B cell (primary cell): ENCODE data around the gene PRSS50. TPM values are rescaled to one million over a fixed set of nuclear protein-coding genes. Genes with fewer than 3 reads are reported as not detected.

Experiments used
- ATAC-seq: fragments of 200-7000 bp; cut with Tn5 transposase; one replicate; pipeline ENCODE4 v1.10.0; 2021; ENCODE audit warnings: low read depth, mild to moderate bottlenecking, moderate number of reproducible peaks, moderate library complexity
- CTCF ChIA-PET: fragments of 350-600 bp; sonication (Branson Sonifier 250); formaldehyde crosslinking; loops from one replicate; lab custom pipeline; 2021; ENCODE audit warnings: antibody characterized with exemption, inconsistent platforms; lab: Charles Lee
- POLR2A ChIA-PET: fragments of 350-600 bp; sonication (Branson Sonifier 250); formaldehyde crosslinking; loops from one replicate; lab custom pipeline; 2021; ENCODE audit warnings: antibody characterized with exemption; lab: Charles Lee
- DNase-seq: peaks from one replicate; pipeline ENCODE4 v3.0.0; 2013
- H2AFZ ChIP-seq: 2 replicates; pipeline ENCODE4 v1.6.1; 2012; ENCODE audit warnings: mild to moderate bottlenecking, low read depth, low read length; ENCODE audit not compliant: insufficient read depth, poor library complexity, severe bottlenecking
- H3K27ac ChIP-seq, 2 donors: 1 replicate in 1 of 2; 2 replicates in 1 of 2; pipeline ENCODE4 v1.5.1; 2012 to 2013; ENCODE audit warnings: low read length in 2 of 2, mild to moderate bottlenecking in 2 of 2, moderate library complexity in 1 of 2
- H3K27me3 ChIP-seq, 4 experiments: fragments of 200-600 bp in 1 of 4; sonication (generic) in 1 of 4; replicated peaks in 1 of 4; 1 replicate in 2 of 4; 2 replicates in 2 of 4; pipeline versions ENCODE4 v1.6.1 to v1.7.0; 2013 to 2016; ENCODE audit warnings: low read length in 3 of 4, mild to moderate bottlenecking in 2 of 4, mixed read lengths in 1 of 4, moderate library complexity in 1 of 4; ENCODE audit not compliant: insufficient read depth in 4 of 4, control insufficient read depth in 3 of 4; ENCODE audit errors: control extremely low read depth in 1 of 4
- H3K36me3 ChIP-seq, 2 experiments: replicated peaks in 1 of 2; 1 replicate in 1 of 2; 2 replicates in 1 of 2; pipeline versions ENCODE4 v1.6.1 to v1.7.1; 2013; ENCODE audit warnings: low read length in 1 of 2; ENCODE audit not compliant: insufficient read depth in 2 of 2, control insufficient read depth in 1 of 2; ENCODE audit errors: control extremely low read depth in 1 of 2, extremely low read depth in 1 of 2
- H3K4me1 ChIP-seq, 2 donors: fragments of 200-600 bp in 1 of 2; sonication (generic) in 1 of 2; 1 replicate in 1 of 2; 2 replicates in 1 of 2; pipeline versions ENCODE4 v1.5.1 to v1.6.1; 2013 to 2017; ENCODE audit warnings: low read length in 2 of 2; ENCODE audit not compliant: control insufficient read depth in 2 of 2, insufficient read depth in 2 of 2
- H3K4me2 ChIP-seq: replicated peaks from 2 replicates; pipeline ENCODE3; 2012; ENCODE audit warnings: mild to moderate bottlenecking, low read depth, low read length; ENCODE audit not compliant: poor library complexity, severe bottlenecking
- H3K4me3 ChIP-seq, 5 experiments: fragments of 200-600 bp in 1 of 5; sonication (generic) in 1 of 5; 1 replicate in 3 of 5; 2 replicates in 2 of 5; pipeline versions ENCODE4 v1.5.1 to v1.7.0; 2011 to 2016; ENCODE audit warnings: low read length in 4 of 5, mild to moderate bottlenecking in 4 of 5, low read depth in 2 of 5, control low read depth in 1 of 5, moderate library complexity in 1 of 5; ENCODE audit not compliant: insufficient read depth in 1 of 5; ENCODE audit errors: control extremely low read depth in 1 of 5, extremely low read depth in 1 of 5
- H3K79me2 ChIP-seq: fragments of 200-600 bp; sonication (generic); one replicate; pipeline ENCODE4 v1.6.0; 2016; ENCODE audit warnings: low read length; ENCODE audit not compliant: control insufficient read depth, insufficient read depth
- H3K9ac ChIP-seq: fragments of 200-600 bp; sonication (generic); 2 replicates; pipeline ENCODE4 v1.6.1; 2017; ENCODE audit warnings: mild to moderate bottlenecking, low read length, moderate library complexity
- H3K9me3 ChIP-seq, 3 donors: one replicate each; pipeline versions ENCODE4 v1.6.1 to v1.7.1; 2013; ENCODE audit warnings: low read length in 2 of 3; ENCODE audit not compliant: control insufficient read depth in 2 of 3, insufficient read depth in 1 of 3; ENCODE audit errors: control extremely low read depth in 1 of 3
- H4K20me1 ChIP-seq: 2 replicates; pipeline ENCODE4 v1.6.0; 2012; ENCODE audit warnings: mild to moderate bottlenecking, low read length; ENCODE audit not compliant: insufficient read depth, control insufficient read depth, poor library complexity, severe bottlenecking
- H3K27ac Mint-ChIP-seq: one replicate; pipeline ENCODE4 v1.8.0; 2021; ENCODE audit warnings: mixed read lengths
- H3K27me3 Mint-ChIP-seq: one replicate; pipeline ENCODE4 v1.8.0; 2021; ENCODE audit warnings: mixed read lengths
- H3K4me1 Mint-ChIP-seq: one replicate; pipeline ENCODE4 v1.8.0; 2021; ENCODE audit warnings: mixed read lengths
- H3K4me3 Mint-ChIP-seq: one replicate; pipeline ENCODE4 v1.8.0; 2021; ENCODE audit warnings: mixed read lengths
- H3K9me3 Mint-ChIP-seq: one replicate; pipeline ENCODE4 v1.8.0; 2022; ENCODE audit warnings: mixed read lengths; ENCODE audit not compliant: insufficient read depth
- EZH2 ChIP-seq: IDR thresholded peaks from 2 replicates; pipeline ENCODE4 v1.6.1; 2012; ENCODE audit warnings: borderline replicate concordance, low read depth, mild to moderate bottlenecking, moderate library complexity, low read length; ENCODE audit not compliant: insufficient read depth, poor library complexity, severe bottlenecking
- WGBS: methylation state at CpG from one replicate; pipeline ENCODE4 v1.1.5; 2013; ENCODE audit warnings: missing lambda C conversion rate; ENCODE audit not compliant: insufficient coverage; 5-methylcytosine and 5-hydroxymethylcytosine counted together
- intact Hi-C: fragments of 100-400 bp; cut with micrococcal nuclease; formaldehyde crosslinking; loops from one replicate; pipeline ENCODE4 v1.10.0; 2022
- polyA plus RNA-seq: library from polyadenylated mRNA; depleted of rRNA; stranded (reverse); fragments of >200 nt; gene quantifications from 2 replicates; pipeline ENCODE4 v1.2.3, GENCODE V29; 2012
- total RNA-seq, 2 donors: library from RNA; stranded (reverse); fragments of 120-200 nt in 1 of 2; gene quantifications; 1 replicate in 1 of 2; 2 replicates in 1 of 2; pipeline versions ENCODE4 v1.2.3 to v1.2.4, GENCODE V29; 2013 to 2022
- TF ChIP-seq, protein P1 (sequence below): fragments of 200-600 bp; IDR thresholded peaks from one replicate; pipeline ENCODE4 v1.8.0; 2022; ENCODE audit warnings: antibody characterized with exemption, mild to moderate bottlenecking

Gene PRSS50
- total and polyA plus RNA-seq, 2 donors (not counting 1 experiment from before 2014, with no cell fraction given), result 0.09 to 0.10 TPM

DNA sequence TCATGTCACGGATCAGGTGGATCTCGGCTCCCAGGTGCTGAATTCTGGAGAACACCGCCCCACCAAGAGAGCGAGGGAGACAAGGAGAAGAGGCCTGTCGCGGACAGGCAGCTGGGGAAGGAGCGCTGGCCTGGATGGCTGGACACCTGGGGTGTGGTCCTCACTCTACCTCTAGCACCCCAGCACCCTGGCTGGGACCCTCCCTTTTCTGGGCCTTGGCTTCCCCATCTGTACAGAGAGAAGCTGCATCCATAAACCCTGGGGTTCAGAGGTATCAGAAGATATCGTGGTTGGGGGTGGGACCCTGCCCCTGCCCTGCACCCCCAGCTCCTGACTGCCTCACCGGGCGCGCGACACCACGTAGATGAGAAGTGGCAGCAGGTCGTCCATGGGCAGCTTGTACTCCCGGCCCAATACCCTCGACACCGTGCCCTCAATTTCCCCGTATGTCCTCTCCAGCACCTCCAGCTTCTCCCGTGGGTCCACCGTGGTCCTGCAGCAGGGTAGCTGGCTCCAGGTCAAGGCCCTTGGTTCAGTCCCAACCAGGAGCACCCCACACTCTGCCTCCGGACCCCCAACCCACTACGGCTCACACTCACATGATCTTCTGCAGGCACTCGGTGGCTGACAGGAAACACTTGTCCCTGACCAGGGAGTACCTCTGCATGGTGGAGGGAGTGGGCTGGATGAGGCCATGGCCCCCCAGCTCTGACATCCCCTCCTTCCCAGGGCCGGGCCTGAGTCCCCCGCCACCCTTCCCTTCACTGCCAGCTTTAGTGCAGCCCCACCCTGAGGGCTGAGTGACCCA lies 45.9 kb downstream of the PRSS50 start:
- no peak overlapping the region for H3K27ac ChIP-seq
- CTCF ChIA-PET, result no interaction called here
- no peak for DNase-seq

DNA sequence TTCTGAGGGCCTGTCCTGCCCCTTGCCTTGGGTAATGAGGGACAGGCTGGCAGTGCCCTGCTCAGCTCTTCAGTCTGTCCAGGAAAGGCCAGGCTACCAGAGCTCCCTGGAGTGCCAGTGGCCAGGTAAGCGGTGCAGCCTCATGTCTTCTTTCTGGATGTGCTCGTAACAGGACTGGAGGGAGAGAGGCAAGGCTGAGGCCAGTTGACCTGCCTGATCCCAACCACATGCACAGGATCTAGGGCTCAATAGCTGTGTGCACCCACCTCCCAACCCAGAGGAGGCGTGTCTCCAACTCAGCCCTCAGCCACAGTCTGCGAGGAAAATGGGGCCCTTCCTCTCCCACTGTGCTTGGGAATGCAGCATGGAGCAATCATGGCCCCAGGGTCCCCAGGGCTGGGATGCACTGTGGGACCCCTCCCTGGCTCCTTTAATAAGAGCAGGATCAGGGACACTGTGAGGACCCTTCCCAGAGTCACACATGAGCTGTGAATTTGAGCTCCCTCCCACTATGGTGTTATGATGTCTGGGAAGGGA lies 46.7 kb downstream of the PRSS50 start:
- H2AFZ ChIP-seq, result no peak overlapping the region
- H3K4me1 Mint-ChIP-seq, result no peaks in the 10 kb centered on the region
- no peak overlapping the region for H3K9ac ChIP-seq
- no peak overlapping the region for H3K27ac Mint-ChIP-seq
- H3K4me3 Mint-ChIP-seq, result no peak overlapping the region
- H3K36me3 ChIP-seq, result no peaks in the 10 kb centered on the region
- H4K20me1 ChIP-seq, result no peaks in the 10 kb centered on the region
- DNase-seq, result no peak
- H3K27me3 Mint-ChIP-seq, result peaks cover 8% of the 10 kb centered on the region
- no peaks in the 10 kb centered on the region for H3K9me3 Mint-ChIP-seq
- H3K4me1 ChIP-seq, result no peaks in the 10 kb centered on the region
- H3K9me3 ChIP-seq, result peaks cover 0 to 2% (median 0%) of the 10 kb centered on the region in 3 donors
- H3K4me3 ChIP-seq, result no peak overlapping the region
- H3K27ac ChIP-seq, result no peak overlapping the region
- WGBS, result 91% methylated on average over 4 of the region's 4 CpGs
- POLR2A ChIA-PET, result no interaction called here
- CTCF ChIA-PET, result no interaction called here
- intact Hi-C loops, result no loop called here
- no peak overlapping the region for H3K4me2 ChIP-seq
- H3K27me3 ChIP-seq, result peaks cover 0 to 3% (median 0%) of the 10 kb centered on the region in 4 experiments
- TF ChIP-seq, protein P1, sequence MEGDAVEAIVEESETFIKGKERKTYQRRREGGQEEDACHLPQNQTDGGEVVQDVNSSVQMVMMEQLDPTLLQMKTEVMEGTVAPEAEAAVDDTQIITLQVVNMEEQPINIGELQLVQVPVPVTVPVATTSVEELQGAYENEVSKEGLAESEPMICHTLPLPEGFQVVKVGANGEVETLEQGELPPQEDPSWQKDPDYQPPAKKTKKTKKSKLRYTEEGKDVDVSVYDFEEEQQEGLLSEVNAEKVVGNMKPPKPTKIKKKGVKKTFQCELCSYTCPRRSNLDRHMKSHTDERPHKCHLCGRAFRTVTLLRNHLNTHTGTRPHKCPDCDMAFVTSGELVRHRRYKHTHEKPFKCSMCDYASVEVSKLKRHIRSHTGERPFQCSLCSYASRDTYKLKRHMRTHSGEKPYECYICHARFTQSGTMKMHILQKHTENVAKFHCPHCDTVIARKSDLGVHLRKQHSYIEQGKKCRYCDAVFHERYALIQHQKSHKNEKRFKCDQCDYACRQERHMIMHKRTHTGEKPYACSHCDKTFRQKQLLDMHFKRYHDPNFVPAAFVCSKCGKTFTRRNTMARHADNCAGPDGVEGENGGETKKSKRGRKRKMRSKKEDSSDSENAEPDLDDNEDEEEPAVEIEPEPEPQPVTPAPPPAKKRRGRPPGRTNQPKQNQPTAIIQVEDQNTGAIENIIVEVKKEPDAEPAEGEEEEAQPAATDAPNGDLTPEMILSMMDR, result no peak
- no peak for TF ChIP-seq EZH2
- H3K79me2 ChIP-seq, result no peaks in the 10 kb centered on the region
- ATAC-seq, result no peak

More for the DNA sequence above, 45.9 kb downstream of the PRSS50 start:
- H3K4me2 ChIP-seq, result no peak overlapping the region
- H3K9ac ChIP-seq, result no peak overlapping the region
- no peak overlapping the region for H3K27ac Mint-ChIP-seq
- no peaks in the 10 kb centered on the region for H3K36me3 ChIP-seq
- H3K9me3 ChIP-seq, result peaks cover 0 to 2% (median 0%) of the 10 kb centered on the region in 3 donors
- no peaks in the 10 kb centered on the region for H3K4me1 Mint-ChIP-seq
- peaks cover 0 to 3% (median 0%) of the 10 kb centered on the region in 4 experiments for H3K27me3 ChIP-seq
- ATAC-seq, result no peak
- 87% methylated on average over 16 of the region's 25 CpGs for WGBS
- H3K27me3 Mint-ChIP-seq, result peaks cover 8% of the 10 kb centered on the region
- H3K4me3 ChIP-seq, result no peak overlapping the region
- no peak overlapping the region for H3K4me3 Mint-ChIP-seq
- no peak overlapping the region for H2AFZ ChIP-seq
- TF ChIP-seq, protein P1, result no peak
- TF ChIP-seq EZH2, result no peak
- no peaks in the 10 kb centered on the region for H3K9me3 Mint-ChIP-seq
- intact Hi-C loops, result no loop called here
- H3K4me1 ChIP-seq, result no peaks in the 10 kb centered on the region
- H3K79me2 ChIP-seq, result no peaks in the 10 kb centered on the region
- no peaks in the 10 kb centered on the region for H4K20me1 ChIP-seq
- POLR2A ChIA-PET, result no interaction called here
